ENCODE measurements around the gene ASB1. TPM values are rescaled to one million over a fixed set of nuclear protein-coding genes. Genes with fewer than 3 reads are reported as not detected.

The ASB1 gene
- total RNA-seq, 1 experiment from 2014 or later: 28.9 TPM

GRCh38 chr2:238459081-238459629 is 32.4 kb downstream of the ASB1 start:
- intact Hi-C loops (cut with micrococcal nuclease): no loop called here
- H3K9me2 ChIP-seq (replicated peaks; ENCODE audit: low read length): no peaks in the 10 kb centered on the region
- H4K20me1 ChIP-seq (ENCODE audit: low read length): no peaks in the 10 kb centered on the region
- no peaks in the 10 kb centered on the region for H3K36me3 ChIP-seq (ENCODE audit: low read depth, low read length)
- no peaks in the 10 kb centered on the region for H3F3A ChIP-seq (ENCODE audit: low read length, unreplicated experiment)
- TF ChIP-seq EZH2 (IDR thresholded peaks at IDR 0.05; ENCODE audit: low read length, unreplicated experiment) (no peak), CTCF (conservative IDR thresholded peaks at IDR 0.05; ENCODE audit: low read depth, low read length) (no peak)
- DNase-seq (no peak), ATAC-seq (no peak)
- H3K27me3 ChIP-seq (ENCODE audit: low read length): no peaks in the 10 kb centered on the region
- no peaks in the 10 kb centered on the region for H3K79me2 ChIP-seq (ENCODE audit: low read length)
- no peak overlapping the region for H3K9ac ChIP-seq (ENCODE audit: low read length)
- H3K27ac ChIP-seq (ENCODE audit: low read length): no peak overlapping the region
- CTCF ChIA-PET: no interaction called here
- H3K4me2 ChIP-seq (ENCODE audit: low read length): no peak overlapping the region
- H3K4me1 ChIP-seq (ENCODE audit: insufficient read depth, low read length): no peaks in the 10 kb centered on the region
- no TSS peak for BruUV-seq (replicated peaks)
- no peak overlapping the region for H3K4me3 ChIP-seq (ENCODE audit: low read length)
- POLR2A ChIA-PET (ENCODE audit: unreplicated experiment): no interaction called here
- no peaks in the 10 kb centered on the region for H3K9me3 ChIP-seq (ENCODE audit: low read length)
- no peak overlapping the region for H2AFZ ChIP-seq (ENCODE audit: low read length)

- DNase-seq: no peak
- H3K9me2 ChIP-seq (replicated peaks; ENCODE audit: low read length): no peaks in the 10 kb centered on the region
- no peak overlapping the region for H3K4me2 ChIP-seq (ENCODE audit: low read length)
- no peaks in the 10 kb centered on the region for H3F3A ChIP-seq (ENCODE audit: low read length, unreplicated experiment)
- POLR2A ChIA-PET (ENCODE audit: unreplicated experiment): no interaction called here
- H3K36me3 ChIP-seq (ENCODE audit: low read depth, low read length): no peaks in the 10 kb centered on the region
- CTCF ChIA-PET: no interaction called here
- intact Hi-C loops (cut with micrococcal nuclease): no loop called here
- H3K4me3 ChIP-seq (ENCODE audit: low read length): no peak overlapping the region
- ATAC-seq: no peak
- H3K27ac ChIP-seq (ENCODE audit: low read length): no peak overlapping the region
- H3K79me2 ChIP-seq (ENCODE audit: low read length): no peaks in the 10 kb centered on the region
- no peak overlapping the region for H3K9ac ChIP-seq (ENCODE audit: low read length)
- H3K27me3 ChIP-seq (ENCODE audit: low read length): no peaks in the 10 kb centered on the region
- H4K20me1 ChIP-seq (ENCODE audit: low read length): no peaks in the 10 kb centered on the region
- TF ChIP-seq EZH2 (IDR thresholded peaks at IDR 0.05; ENCODE audit: low read length, unreplicated experiment) (no peak), CTCF (conservative IDR thresholded peaks at IDR 0.05; ENCODE audit: low read depth, low read length) (no peak), EZH2phosphoT487 (IDR thresholded peaks at IDR 0.05; ENCODE audit: borderline replicate concordance, low read length) (no peak)
- H3K9me3 ChIP-seq (ENCODE audit: low read length): no peaks in the 10 kb centered on the region
- H3K4me1 ChIP-seq (ENCODE audit: insufficient read depth, low read length): 0 out of 2 replicates have a peak, but pooled peaks cover 2% of the 10 kb centered on the region
- no TSS peak for BruUV-seq (replicated peaks)
- H2AFZ ChIP-seq (ENCODE audit: low read length): no peak overlapping the region
Measured at GRCh38 chr2:238461051-238461450, 34.3 kb downstream of the ASB1 start.

- Histone ChIP-seq H4K20me1 (ENCODE audit: low read length) (no peaks in the 10 kb centered on the region), H3K27me3 (ENCODE audit: low read length) (no peaks in the 10 kb centered on the region), H3K9ac (ENCODE audit: low read length) (no peak overlapping the region), H3K9me2 (replicated peaks; ENCODE audit: low read length) (no peaks in the 10 kb centered on the region), H3K4me1 (ENCODE audit: insufficient read depth, low read length) (0 out of 2 replicates have a peak, but pooled peaks cover 6% of the 10 kb centered on the region), H3F3A (ENCODE audit: low read length, unreplicated experiment) (no peaks in the 10 kb centered on the region), H3K4me2 (ENCODE audit: low read length) (no peak overlapping the region), H3K79me2 (ENCODE audit: low read length) (no peaks in the 10 kb centered on the region), H3K9me3 (ENCODE audit: low read length) (no peaks in the 10 kb centered on the region), H2AFZ (ENCODE audit: low read length) (no peak overlapping the region), H3K27ac (ENCODE audit: low read length) (no peak overlapping the region), H3K4me3 (ENCODE audit: low read length) (no peak overlapping the region), H3K36me3 (ENCODE audit: low read depth, low read length) (no peaks in the 10 kb centered on the region)
- DNase-seq: no peak
- CTCF ChIA-PET: no interaction called here
- intact Hi-C loops (cut with micrococcal nuclease): no loop called here
- no peak for ATAC-seq
- BruUV-seq (replicated peaks): no TSS peak
- POLR2A ChIA-PET (ENCODE audit: unreplicated experiment): no interaction called here
- TF ChIP-seq CTCF (conservative IDR thresholded peaks at IDR 0.05; ENCODE audit: low read depth, low read length) (no peak), EZH2phosphoT487 (IDR thresholded peaks at IDR 0.05; ENCODE audit: borderline replicate concordance, low read length) (no peak), EZH2 (IDR thresholded peaks at IDR 0.05; ENCODE audit: low read length, unreplicated experiment) (no peak)
Measured at GRCh38 chr2:238461491-238461890, 34.8 kb downstream of the ASB1 start.
